ENCODE measurements around the gene APBA2. TPM values are rescaled to one million over a fixed set of nuclear protein-coding genes. Genes with fewer than 3 reads are reported as not detected.
A peak's percentile ranks its signal among the peaks of the same experiment; 100 is the strongest.

APBA2 gene
- total RNA-seq, 6 experiments from 2014 or later, result 5.3 to 6.5 (median 6.1) TPM

- peak; percentile 54 for DNase-seq
- no peak for TF ChIP-seq CTCF (IDR thresholded peaks at IDR 0.05)
- H3K9me3 Mint-ChIP-seq, result no peaks in the 10 kb centered on the region
- peaks cover 25% of the 10 kb centered on the region for H3K4me1 Mint-ChIP-seq (ENCODE audit: low read depth)
- H3K27ac Mint-ChIP-seq, result peak overlapping the region; percentile 65
- H3K36me3 Mint-ChIP-seq (ENCODE audit: low read depth), result no peaks in the 10 kb centered on the region
- H3K4me3 Mint-ChIP-seq, result peak overlapping the region; percentile 77
- peaks cover 4% of the 10 kb centered on the region; the same call in 1 of the 2 replicates for H3K27me3 Mint-ChIP-seq (ENCODE audit: insufficient read depth)
These were observed 98.9 kb downstream of the APBA2 start for GRCh38 chr15:28984421-28985315.

GRCh38 chr15:28985316-28985645, 99.5 kb downstream of the APBA2 start:
- Mint-ChIP-seq H3K4me1 (ENCODE audit: low read depth) (peaks cover 25% of the 10 kb centered on the region), H3K27me3 (ENCODE audit: insufficient read depth) (peaks cover 4% of the 10 kb centered on the region; the same call in 1 of the 2 replicates), H3K36me3 (ENCODE audit: low read depth) (no peaks in the 10 kb centered on the region), H3K4me3 (peak overlapping the region; percentile 77), H3K27ac (peak overlapping the region; percentile 65), H3K9me3 (no peaks in the 10 kb centered on the region)
- TF ChIP-seq CTCF (IDR thresholded peaks at IDR 0.05), result no peak
- DNase-seq, result no peak

GRCh38 chr15:28985691-28986090, 99.9 kb downstream of the APBA2 start:
- H3K4me1 Mint-ChIP-seq (ENCODE audit: low read depth), result peaks cover 25% of the 10 kb centered on the region
- peak overlapping the region; percentile 77; the same call in 1 of the 2 replicates for H3K4me3 Mint-ChIP-seq
- no peaks in the 10 kb centered on the region for H3K9me3 Mint-ChIP-seq
- peaks cover 4% of the 10 kb centered on the region; the same call in 1 of the 2 replicates for H3K27me3 Mint-ChIP-seq (ENCODE audit: insufficient read depth)
- no peak for TF ChIP-seq CTCF (IDR thresholded peaks at IDR 0.05)
- peak overlapping the region; percentile 65 for H3K27ac Mint-ChIP-seq
- DNase-seq, result no peak
- no peaks in the 10 kb centered on the region for H3K36me3 Mint-ChIP-seq (ENCODE audit: low read depth)

- H3K4me1 Mint-ChIP-seq (ENCODE audit: low read depth), result peaks cover 22% of the 10 kb centered on the region
- DNase-seq, result no peak
- H3K27me3 Mint-ChIP-seq (ENCODE audit: insufficient read depth), result peaks cover 4% of the 10 kb centered on the region; the same call in 1 of the 2 replicates
- no peak overlapping the region for H3K4me3 Mint-ChIP-seq
- H3K27ac Mint-ChIP-seq, result no peak overlapping the region
- H3K36me3 Mint-ChIP-seq (ENCODE audit: low read depth), result no peaks in the 10 kb centered on the region
- no peak for TF ChIP-seq CTCF (IDR thresholded peaks at IDR 0.05)
- H3K9me3 Mint-ChIP-seq, result no peaks in the 10 kb centered on the region
These were observed 100.3 kb downstream of the APBA2 start for GRCh38 chr15:28986108-28986507.

GRCh38 chr15:28986726-28987125, 101.0 kb downstream of the APBA2 start:
- peaks cover 5% of the 10 kb centered on the region for H3K27me3 Mint-ChIP-seq (ENCODE audit: insufficient read depth)
- TF ChIP-seq CTCF (IDR thresholded peaks at IDR 0.05), result no peak

More at GRCh38 chr15:28986726-28987125, 101.0 kb downstream of the APBA2 start:
- Mint-ChIP-seq H3K27ac (no peak overlapping the region), H3K4me3 (no peak overlapping the region), H3K9me3 (no peaks in the 10 kb centered on the region), H3K36me3 (ENCODE audit: low read depth) (no peaks in the 10 kb centered on the region), H3K4me1 (ENCODE audit: low read depth) (peaks cover 17% of the 10 kb centered on the region)
- no peak for DNase-seq
